K562 (cell line): ENCODE data around the gene LBR. TPM values are rescaled to one million over a fixed set of nuclear protein-coding genes. Genes with fewer than 3 reads are reported as not detected.

Source experiments
- CBX8 ChIP-seq: fragments of 200-600 bp; sonication (generic); IDR thresholded peaks from 2 replicates; pipeline ENCODE4 v1.6.1; 2012; ENCODE audit warnings: borderline replicate concordance, mixed run types, low read depth, mild to moderate bottlenecking, moderate library complexity, mixed read lengths, low read length, control low read depth, inconsistent platforms; ENCODE audit not compliant: poor library complexity, severe bottlenecking; ENCODE audit errors: extremely low read depth
- CEBPG ChIP-seq, 3 experiments: fragments of 200-800 bp in 1 of 3; sonication (Bioruptor generic) in 1 of 3; sonication (generic) in 1 of 3; formaldehyde crosslinking in 1 of 3; IDR thresholded peaks in 2 of 3; conservative IDR thresholded peaks in 1 of 3; 2 replicates each; pipeline versions ENCODE4 v1.6.1 to v1.8.0; 2016 to 2022; ENCODE audit warnings: missing compliant biosample characterization in 2 of 3, missing genetic modification characterization in 2 of 3, mild to moderate bottlenecking in 1 of 3, missing genetic modification reagents in 1 of 3
- HSF4 ChIP-seq: fragments of 250-450 bp; sonication (Bioruptor Pico); IDR thresholded peaks from 2 replicates; pipeline ENCODE4 v2.1.2; 2022; ENCODE audit warnings: mild to moderate bottlenecking, moderate library complexity, borderline replicate concordance
- KAT2B ChIP-seq: IDR thresholded peaks from one replicate; pipeline ENCODE4 v1.6.1; 2012; ENCODE audit warnings: low read depth, mild to moderate bottlenecking, control low read depth, inconsistent platforms, low read length, moderate library complexity
- RBM39 ChIP-seq: fragments of 200-400 bp; formaldehyde crosslinking; optimal IDR thresholded peaks from 2 replicates; pipeline ENCODE3; 2018; ENCODE audit warnings: low read depth, low read length
- polyA plus RNA-seq, 8 experiments: library from polyadenylated mRNA; depleted of rRNA in 4 of 8; stranded (reverse) in 5 of 8; unstranded in 3 of 8; fragments of >200 nt; fragmentation: Nextera tagmentation in 2 of 8; fragmentation: Illumina TruSeq in 1 of 8; extraction: Ambion mirVana in 2 of 8; extraction: Trizol in 1 of 8; gene quantifications; 2 replicates each; pipeline versions ENCODE4 v1.2.1 to v1.2.3, GENCODE V29; 2011 to 2014; ENCODE audit warnings: inconsistent platforms in 1 of 8, missing spikeins in 1 of 8
- total RNA-seq, 7 experiments: library from RNA; depleted of rRNA in 6 of 7; stranded (reverse); fragments of >200 nt in 6 of 7; fragmentation: Illumina TruSeq in 2 of 7; extraction: Trizol in 2 of 7; gene quantifications; 2 replicates each; pipeline versions ENCODE4 v1.2.1 to v1.2.3, GENCODE V29; 2011 to 2021; ENCODE audit warnings: low replicate concordance in 1 of 7
- TF ChIP-seq, protein P1 (sequence below), 2 experiments: fragments of 450-650 bp; conservative IDR thresholded peaks; 2 replicates each; pipeline ENCODE4 v1.6.1; 2017; ENCODE audit warnings: mild to moderate bottlenecking in 2 of 2, moderate library complexity in 2 of 2
- TF ChIP-seq, protein P2 (sequence below): fragments of 450-650 bp; IDR thresholded peaks from 2 replicates; pipeline ENCODE4 v1.6.1; 2016; ENCODE audit warnings: low read depth, mild to moderate bottlenecking, moderate library complexity
- TF ChIP-seq, protein P3 (sequence below): fragments of 450-650 bp; conservative IDR thresholded peaks from 2 replicates; pipeline ENCODE4 v1.6.1; 2016; ENCODE audit warnings: missing genetic modification characterization, low read depth, mild to moderate bottlenecking, missing compliant biosample characterization, moderate library complexity
- TF ChIP-seq, protein P4 (sequence below): fragments of 200-600 bp; sonication (generic); IDR thresholded peaks from one replicate; pipeline ENCODE4 v1.6.1; 2012; ENCODE audit warnings: mild to moderate bottlenecking, low read depth, low read length, inconsistent platforms

Gene LBR
- total and polyA plus RNA-seq, 9 of the 15 experiments (the other 6 are each of a cell fraction or from before 2014, with no cell fraction given) = 102 to 229 (median 197) TPM

DNA sequence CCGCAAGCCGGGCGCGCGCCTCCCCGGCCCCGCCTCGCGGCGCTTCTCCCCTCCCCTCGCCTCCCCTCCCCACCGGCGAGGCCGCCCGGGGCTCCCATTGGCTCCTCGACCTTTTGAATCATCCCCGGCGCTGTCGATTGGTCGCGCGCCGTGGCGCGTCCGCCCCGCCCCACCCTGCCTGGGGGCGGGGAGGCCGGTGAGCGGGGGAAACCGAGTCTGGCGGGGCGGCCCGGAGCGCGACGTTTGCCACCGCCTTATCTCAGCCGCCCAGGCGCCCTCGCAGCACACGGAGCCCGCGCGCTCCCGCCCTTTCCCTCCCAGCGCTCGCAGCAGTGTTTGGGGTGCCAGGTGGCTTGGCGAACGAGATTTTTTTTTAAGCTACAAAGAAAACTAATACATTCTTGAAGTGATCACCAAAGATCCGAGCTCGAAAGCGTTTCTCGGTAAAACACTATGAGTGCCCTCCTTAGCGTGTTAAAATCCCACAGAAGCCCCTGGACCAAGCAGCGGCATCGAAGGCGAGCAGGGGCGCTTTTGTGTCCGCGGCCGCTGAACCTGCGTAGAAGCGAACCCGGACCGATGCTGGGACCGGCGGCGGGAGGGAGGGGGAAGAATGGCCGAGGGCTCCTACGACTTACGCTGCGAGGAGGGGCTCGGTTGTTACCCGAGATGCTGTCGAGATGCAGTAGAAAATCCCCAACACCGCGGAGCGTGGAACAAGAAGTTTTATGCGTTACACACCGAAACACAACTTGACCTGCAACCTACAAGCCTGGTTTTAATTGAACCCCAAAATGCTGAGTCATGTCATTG lies 436 bp upstream of the LBR start (continued):
- TF ChIP-seq KAT2B (no peak), RBM39 (no peak), CEBPG (CRISPR knock-in tag; IDR thresholded peaks at IDR 0.05) (no peak), CEBPG (tag; conservative IDR thresholded peaks at IDR 0.05 in 1 of 2, IDR thresholded peaks at IDR 0.05 in 1 of 2) (no peak), CBX8 (no peak), HSF4 (CRISPR knock-in tag) (0 out of 2 replicates have a peak, but pooled peaks have one; percentile 23)
- TF ChIP-seq, protein P1, sequence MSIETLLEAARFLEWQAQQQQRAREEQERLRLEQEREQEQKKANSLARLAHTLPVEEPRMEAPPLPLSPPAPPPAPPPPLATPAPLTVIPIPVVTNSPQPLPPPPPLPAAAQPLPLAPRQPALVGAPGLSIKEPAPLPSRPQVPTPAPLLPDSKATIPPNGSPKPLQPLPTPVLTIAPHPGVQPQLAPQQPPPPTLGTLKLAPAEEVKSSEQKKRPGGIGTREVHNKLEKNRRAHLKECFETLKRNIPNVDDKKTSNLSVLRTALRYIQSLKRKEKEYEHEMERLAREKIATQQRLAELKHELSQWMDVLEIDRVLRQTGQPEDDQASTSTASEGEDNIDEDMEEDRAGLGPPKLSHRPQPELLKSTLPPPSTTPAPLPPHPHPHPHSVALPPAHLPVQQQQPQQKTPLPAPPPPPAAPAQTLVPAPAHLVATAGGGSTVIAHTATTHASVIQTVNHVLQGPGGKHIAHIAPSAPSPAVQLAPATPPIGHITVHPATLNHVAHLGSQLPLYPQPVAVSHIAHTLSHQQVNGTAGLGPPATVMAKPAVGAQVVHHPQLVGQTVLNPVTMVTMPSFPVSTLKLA (conservative IDR thresholded peaks at IDR 0.05) = peak; percentile 37 to 81; a peak in 3 of 4 replicates
- TF ChIP-seq, protein P2, sequence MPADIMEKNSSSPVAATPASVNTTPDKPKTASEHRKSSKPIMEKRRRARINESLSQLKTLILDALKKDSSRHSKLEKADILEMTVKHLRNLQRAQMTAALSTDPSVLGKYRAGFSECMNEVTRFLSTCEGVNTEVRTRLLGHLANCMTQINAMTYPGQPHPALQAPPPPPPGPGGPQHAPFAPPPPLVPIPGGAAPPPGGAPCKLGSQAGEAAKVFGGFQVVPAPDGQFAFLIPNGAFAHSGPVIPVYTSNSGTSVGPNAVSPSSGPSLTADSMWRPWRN = peak; percentile 66; the same call in 1 of the 2 replicates
- TF ChIP-seq, protein P3, sequence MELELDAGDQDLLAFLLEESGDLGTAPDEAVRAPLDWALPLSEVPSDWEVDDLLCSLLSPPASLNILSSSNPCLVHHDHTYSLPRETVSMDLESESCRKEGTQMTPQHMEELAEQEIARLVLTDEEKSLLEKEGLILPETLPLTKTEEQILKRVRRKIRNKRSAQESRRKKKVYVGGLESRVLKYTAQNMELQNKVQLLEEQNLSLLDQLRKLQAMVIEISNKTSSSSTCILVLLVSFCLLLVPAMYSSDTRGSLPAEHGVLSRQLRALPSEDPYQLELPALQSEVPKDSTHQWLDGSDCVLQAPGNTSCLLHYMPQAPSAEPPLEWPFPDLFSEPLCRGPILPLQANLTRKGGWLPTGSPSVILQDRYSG (tag) = no peak
- TF ChIP-seq, protein P4, sequence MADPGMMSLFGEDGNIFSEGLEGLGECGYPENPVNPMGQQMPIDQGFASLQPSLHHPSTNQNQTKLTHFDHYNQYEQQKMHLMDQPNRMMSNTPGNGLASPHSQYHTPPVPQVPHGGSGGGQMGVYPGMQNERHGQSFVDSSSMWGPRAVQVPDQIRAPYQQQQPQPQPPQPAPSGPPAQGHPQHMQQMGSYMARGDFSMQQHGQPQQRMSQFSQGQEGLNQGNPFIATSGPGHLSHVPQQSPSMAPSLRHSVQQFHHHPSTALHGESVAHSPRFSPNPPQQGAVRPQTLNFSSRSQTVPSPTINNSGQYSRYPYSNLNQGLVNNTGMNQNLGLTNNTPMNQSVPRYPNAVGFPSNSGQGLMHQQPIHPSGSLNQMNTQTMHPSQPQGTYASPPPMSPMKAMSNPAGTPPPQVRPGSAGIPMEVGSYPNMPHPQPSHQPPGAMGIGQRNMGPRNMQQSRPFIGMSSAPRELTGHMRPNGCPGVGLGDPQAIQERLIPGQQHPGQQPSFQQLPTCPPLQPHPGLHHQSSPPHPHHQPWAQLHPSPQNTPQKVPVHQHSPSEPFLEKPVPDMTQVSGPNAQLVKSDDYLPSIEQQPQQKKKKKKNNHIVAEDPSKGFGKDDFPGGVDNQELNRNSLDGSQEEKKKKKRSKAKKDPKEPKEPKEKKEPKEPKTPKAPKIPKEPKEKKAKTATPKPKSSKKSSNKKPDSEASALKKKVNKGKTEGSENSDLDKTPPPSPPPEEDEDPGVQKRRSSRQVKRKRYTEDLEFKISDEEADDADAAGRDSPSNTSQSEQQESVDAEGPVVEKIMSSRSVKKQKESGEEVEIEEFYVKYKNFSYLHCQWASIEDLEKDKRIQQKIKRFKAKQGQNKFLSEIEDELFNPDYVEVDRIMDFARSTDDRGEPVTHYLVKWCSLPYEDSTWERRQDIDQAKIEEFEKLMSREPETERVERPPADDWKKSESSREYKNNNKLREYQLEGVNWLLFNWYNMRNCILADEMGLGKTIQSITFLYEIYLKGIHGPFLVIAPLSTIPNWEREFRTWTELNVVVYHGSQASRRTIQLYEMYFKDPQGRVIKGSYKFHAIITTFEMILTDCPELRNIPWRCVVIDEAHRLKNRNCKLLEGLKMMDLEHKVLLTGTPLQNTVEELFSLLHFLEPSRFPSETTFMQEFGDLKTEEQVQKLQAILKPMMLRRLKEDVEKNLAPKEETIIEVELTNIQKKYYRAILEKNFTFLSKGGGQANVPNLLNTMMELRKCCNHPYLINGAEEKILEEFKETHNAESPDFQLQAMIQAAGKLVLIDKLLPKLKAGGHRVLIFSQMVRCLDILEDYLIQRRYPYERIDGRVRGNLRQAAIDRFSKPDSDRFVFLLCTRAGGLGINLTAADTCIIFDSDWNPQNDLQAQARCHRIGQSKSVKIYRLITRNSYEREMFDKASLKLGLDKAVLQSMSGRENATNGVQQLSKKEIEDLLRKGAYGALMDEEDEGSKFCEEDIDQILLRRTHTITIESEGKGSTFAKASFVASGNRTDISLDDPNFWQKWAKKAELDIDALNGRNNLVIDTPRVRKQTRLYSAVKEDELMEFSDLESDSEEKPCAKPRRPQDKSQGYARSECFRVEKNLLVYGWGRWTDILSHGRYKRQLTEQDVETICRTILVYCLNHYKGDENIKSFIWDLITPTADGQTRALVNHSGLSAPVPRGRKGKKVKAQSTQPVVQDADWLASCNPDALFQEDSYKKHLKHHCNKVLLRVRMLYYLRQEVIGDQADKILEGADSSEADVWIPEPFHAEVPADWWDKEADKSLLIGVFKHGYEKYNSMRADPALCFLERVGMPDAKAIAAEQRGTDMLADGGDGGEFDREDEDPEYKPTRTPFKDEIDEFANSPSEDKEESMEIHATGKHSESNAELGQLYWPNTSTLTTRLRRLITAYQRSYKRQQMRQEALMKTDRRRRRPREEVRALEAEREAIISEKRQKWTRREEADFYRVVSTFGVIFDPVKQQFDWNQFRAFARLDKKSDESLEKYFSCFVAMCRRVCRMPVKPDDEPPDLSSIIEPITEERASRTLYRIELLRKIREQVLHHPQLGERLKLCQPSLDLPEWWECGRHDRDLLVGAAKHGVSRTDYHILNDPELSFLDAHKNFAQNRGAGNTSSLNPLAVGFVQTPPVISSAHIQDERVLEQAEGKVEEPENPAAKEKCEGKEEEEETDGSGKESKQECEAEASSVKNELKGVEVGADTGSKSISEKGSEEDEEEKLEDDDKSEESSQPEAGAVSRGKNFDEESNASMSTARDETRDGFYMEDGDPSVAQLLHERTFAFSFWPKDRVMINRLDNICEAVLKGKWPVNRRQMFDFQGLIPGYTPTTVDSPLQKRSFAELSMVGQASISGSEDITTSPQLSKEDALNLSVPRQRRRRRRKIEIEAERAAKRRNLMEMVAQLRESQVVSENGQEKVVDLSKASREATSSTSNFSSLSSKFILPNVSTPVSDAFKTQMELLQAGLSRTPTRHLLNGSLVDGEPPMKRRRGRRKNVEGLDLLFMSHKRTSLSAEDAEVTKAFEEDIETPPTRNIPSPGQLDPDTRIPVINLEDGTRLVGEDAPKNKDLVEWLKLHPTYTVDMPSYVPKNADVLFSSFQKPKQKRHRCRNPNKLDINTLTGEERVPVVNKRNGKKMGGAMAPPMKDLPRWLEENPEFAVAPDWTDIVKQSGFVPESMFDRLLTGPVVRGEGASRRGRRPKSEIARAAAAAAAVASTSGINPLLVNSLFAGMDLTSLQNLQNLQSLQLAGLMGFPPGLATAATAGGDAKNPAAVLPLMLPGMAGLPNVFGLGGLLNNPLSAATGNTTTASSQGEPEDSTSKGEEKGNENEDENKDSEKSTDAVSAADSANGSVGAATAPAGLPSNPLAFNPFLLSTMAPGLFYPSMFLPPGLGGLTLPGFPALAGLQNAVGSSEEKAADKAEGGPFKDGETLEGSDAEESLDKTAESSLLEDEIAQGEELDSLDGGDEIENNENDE = no peak
